Measurements from ENCODE around the gene ZNF446.

ZNF446 gene

DNA sequence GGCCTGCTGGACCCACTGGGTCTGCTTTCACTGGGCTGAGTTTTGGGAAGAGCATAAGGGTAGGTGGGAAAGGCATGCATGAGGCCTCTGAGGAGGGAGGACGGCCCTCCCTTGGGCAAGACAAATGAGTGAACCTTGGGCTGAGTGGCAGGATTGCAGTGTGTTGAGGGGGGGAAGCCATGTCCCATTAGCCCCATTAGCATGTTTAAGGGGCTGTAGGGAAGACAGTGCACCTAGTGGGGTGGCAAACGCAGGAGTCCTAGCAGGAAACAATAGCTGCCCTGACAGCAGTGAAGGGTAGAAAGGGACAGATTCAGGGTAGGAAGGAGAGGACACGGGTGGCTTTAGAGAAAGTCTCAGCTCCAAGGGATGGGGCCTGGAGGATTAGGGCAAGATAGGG, 46.6 kb downstream of the ZNF446 start:
- no peak for DNase-seq (ENCODE audit: low read depth in 2 of 2)

GRCh38 chr19:58529405-58529804, 53.3 kb downstream of the ZNF446 start:
- no peak for DNase-seq (ENCODE audit: low read depth in 2 of 2)

Measured in stimulated activated CD8-positive, alpha-beta memory T cell treated with anti-CD3 and anti-CD28 coated beads, Interleukin-15, amount 100 ng/mL, for 4 hours (primary cell).